Fibroblast of skin of back (primary cell): Measurements from ENCODE around the gene YDJC.
"Not testable (repeated sequence)": the region's sequence is repeated elsewhere in the genome, so short reads cannot be mapped to it uniquely, and the experiment has no call there.

ENCODE experiments used
- DNase-seq: peaks from one replicate; pipeline ENCODE4 v3.0.0-alpha.2; 2013

Gene YDJC

DNA sequence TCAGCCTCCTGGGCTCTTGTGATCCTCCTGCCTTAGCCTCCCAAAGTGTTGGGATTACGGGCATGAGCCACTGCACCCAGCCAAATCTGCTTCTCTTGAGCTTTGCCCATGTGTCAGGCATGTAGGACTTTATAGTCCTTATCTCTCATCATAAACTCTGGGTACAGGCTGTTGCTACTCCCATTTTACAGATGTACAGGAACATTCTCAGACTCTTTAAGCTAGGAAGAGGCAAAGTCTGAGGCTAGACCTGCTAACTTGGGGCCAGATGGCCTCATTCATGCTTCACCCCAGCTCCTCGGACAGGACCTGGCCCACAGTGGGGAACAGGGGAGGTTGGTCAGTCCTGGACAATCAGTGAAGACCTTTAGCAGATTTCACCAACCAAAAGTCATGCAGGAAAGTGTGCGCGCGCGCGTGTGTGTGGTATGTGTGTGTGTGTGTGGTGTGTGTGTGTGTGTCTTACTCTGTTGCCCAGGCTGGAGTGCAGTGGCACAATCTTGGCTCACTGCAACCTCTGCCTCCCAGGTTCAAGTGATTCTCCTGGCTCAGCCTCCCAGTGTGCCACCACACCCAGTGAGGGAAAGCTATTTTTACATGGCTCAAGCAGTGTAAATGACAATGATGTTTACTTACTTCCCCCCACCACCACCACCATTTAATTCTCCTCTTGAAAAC is 23.8 kb downstream of the YDJC start:
- DNase-seq = no peak

DNA sequence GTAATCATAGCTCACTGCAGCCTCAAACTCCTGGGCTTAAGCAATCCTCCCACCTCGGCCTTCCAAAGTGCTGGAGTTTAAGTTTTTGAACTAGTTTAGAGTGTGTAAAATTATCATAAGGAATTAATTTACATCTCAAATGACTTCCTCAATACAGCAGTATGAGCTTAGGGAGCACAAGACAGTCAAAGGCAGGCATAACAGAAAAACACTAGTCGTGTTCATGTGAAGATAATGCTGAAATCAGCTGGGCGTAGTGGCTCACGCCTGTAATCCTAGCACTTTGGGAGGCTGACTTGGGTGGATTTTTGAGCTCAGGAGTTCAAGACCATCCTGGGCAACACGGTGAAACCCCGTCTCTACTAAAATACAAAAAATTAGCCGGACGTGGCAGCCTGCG is 25.8 kb downstream of the YDJC start:
- no peak for DNase-seq

DNA sequence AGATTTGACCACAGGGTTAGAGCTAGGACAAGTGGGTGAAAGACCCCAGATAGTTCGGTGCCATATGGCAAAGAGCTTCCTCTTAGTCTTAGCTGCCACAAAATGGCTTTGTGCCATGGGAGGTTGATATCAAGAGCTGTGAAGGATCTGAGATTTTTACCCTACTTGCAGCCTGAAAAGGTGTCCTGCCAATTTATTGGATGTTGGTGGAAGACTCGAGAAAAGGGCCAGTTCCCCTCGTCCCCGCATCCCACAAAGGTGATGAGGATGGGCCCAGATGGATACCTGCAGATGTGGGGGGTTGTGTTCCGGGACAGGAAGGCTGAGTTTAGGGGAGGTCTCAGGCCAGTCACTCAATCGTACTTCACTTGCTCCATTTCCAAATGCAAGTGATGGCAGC is 27.2 kb downstream of the YDJC start:
- DNase-seq = no peak

DNA sequence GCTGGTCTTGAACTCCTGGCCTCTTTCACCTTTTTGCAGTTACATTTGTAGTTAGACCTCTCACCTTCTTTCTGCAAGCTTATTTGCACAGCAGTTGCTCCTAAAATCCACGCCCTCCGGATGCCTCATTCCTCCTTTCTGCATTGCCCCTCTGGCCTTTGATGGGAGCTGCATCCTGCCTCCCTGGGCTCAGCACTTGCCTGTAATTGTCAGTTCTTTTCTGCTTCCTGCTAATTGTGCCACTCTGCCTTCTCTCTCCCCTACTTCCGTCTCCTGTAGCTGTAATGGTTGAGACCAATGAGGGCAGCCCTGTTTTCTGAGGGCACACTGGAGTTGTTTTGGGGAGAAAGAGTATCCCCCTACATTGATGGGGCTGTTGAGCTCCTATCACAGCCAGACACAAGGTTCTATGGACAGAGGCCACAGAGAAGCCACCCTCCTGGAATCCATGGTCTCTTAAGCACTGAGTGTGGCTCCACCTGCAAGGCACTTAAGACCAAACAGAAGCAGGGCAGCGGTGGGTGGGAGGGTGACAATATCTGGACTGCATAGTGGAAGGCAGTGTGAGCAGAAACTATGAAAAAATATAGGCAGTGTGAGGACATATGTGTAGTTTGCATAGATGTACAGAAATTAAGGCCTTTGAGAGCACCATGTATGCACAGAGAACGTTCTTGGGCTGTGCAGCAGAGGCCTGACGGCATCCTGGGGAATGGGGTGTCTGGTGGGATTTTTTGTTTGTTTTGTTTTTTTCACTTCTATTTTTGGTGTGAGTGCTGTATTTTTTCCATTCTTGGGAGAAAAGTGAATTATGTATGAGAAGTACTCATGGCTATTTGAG is 30.5 kb downstream of the YDJC start:
- DNase-seq = no peak

DNA sequence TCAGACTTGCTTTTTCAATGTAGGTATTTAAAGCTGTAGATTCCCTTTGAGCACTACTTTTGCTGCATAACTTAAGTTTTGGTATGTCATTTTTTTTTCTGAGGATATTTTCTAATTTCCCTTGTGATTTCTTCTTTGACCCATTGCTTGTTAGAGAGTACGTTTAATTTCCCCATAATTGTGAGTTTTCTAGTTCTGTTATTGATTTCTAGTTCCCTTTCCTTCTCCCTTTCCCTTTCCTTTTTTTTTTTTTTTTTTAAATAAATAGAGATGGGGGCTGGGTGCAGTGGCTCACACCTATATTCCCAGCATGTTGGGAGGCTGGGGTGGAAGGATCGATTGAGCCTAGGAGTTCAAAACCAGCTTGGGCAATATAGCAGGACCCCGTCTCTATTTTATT is 31.5 kb downstream of the YDJC start:
- DNase-seq = no peak

DNA sequence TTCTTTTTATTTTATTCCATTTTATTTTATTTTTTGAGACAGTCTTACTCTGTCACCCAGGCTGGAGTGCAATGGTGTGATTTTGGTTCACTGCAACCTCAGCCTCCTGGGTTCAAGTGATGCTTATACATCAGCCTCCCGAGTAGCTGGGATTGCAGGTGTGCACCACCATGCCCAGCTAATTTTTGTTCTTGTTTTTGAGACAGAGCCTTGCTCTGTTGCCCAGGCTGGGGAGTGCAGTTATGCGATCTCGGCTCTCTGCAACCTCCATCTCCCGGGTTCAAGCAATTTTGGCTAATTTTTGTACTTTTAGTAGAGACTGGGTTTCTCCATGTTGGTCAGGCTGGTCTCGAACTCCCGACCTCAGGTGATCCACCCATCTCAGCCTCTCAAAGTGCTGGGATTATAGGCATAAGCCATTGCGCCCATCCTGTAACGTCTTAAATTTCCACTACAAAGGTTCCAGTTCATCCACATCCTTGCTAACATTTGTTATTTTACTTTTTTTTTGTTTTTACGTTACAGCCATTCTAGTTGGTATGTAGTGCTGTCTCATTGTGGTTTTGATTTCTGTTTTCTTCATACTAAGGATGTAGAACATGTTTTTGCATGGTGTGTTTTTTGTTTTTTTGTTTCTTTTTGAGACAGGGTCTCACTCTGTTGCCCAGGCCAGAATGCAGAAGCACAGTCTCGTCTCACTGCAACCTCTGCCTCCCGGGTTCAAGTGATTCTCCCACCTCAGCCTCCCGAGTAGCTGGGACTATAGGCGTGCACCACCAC is 33.3 kb downstream of the YDJC start:
- DNase-seq = not testable (repeated sequence)

DNA sequence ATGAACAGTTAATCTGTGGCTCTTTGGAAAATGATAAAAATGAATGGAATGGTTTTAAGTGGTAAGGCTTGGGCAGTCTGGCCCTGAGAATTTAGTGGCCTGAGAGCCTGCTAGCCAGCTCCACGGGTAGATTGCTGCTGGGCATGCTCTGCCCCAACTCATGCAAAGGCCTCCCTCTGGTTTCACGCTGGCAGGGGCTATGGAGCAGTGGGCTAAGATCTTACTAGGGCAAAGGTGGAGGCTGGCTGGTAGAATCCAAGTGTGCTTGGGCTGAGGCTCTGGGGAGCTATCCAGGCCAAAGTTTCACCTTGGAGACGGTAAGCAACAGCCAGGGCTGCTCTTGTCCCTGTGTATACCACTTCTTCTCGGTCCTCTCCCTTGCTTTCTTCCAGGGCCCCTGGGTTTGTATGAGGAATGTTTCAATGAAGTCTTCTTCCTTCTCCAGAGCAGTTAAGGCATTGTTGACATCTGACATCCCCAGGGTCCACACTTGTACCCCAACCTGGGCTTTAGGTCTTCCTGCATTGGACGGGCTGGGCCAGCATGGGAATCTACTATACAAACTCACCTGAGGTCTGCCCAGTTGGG is 34.9 kb downstream of the YDJC start:
- no peak for DNase-seq

DNA sequence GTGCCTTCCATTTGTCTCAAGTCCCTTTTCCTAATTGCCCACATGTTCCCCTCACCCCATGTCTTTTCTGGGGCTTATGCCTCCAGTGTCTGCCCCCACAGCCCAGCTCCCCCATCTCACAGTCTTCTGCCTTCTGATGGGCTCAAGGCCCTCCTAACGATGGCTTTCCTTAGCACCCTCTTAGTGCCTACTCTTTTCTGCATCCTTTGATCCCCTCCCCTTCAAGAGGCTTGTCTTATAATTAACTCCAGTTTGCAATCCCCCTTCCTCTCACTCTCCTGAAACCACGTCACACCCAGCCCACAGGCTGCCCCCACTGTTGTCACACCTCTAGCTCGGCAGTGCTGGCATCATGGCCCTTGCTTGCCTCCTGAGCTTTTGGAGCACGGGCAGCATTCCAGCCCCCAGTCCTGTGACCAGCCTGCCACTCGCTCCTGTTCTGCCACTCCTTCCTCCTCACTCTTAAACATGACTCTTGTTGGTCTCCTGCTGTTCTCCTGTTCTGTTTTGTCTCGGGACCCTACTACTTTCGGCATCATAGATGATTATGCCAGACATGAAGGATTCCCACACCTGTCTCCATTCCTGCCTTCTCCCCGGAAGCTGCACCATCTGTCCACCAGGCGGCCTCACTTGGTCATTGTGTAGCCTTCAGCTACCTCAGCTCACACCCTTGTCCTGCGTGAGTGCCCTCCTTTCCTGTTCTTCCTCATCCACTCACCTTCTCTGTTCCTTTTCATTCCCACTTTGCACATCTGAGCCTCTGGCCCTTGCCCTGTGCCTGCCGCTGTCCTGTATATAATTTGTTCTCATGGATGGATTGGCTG is 36.2 kb downstream of the YDJC start:
- no peak for DNase-seq

DNA sequence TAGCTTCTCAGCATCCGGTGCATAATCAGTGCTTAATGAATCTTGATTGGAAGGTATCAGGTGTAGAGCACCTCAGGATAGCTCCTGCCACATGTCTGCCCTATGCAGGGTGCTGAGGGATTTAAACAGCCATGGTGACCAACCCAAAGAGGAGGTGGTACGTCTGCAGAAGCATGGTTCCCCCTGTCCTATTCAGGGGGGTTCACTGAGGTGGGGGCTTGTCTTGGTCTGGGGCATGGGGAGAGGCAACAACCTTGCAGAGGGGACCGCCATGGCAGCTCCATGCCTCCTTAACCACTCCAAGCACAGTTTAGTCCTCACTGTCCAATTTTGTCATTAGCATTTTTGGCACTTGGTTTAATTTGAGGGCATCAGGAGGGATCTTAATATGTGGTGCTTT is 37.4 kb downstream of the YDJC start:
- DNase-seq = no peak

DNA sequence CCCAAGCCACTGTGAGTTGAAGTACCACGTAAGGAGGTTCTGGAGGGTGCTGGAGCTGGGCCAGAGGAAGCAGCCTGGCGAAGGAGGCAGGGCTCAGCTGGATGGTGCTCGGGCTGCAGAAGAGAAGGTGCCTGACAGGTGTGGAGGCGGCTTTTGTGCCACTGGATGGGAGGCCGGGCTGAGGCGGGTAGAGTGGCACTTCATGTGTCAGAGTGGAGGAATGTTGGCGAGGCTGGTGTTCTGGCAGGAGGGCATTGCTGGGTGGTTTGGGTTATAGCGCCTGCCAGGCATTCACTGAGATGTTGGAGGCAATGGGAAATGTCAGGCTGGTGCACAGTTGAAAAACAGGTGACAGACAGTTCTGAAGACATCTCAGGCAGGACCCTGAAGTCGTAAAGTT is 38.1 kb downstream of the YDJC start:
- DNase-seq = no peak

DNA sequence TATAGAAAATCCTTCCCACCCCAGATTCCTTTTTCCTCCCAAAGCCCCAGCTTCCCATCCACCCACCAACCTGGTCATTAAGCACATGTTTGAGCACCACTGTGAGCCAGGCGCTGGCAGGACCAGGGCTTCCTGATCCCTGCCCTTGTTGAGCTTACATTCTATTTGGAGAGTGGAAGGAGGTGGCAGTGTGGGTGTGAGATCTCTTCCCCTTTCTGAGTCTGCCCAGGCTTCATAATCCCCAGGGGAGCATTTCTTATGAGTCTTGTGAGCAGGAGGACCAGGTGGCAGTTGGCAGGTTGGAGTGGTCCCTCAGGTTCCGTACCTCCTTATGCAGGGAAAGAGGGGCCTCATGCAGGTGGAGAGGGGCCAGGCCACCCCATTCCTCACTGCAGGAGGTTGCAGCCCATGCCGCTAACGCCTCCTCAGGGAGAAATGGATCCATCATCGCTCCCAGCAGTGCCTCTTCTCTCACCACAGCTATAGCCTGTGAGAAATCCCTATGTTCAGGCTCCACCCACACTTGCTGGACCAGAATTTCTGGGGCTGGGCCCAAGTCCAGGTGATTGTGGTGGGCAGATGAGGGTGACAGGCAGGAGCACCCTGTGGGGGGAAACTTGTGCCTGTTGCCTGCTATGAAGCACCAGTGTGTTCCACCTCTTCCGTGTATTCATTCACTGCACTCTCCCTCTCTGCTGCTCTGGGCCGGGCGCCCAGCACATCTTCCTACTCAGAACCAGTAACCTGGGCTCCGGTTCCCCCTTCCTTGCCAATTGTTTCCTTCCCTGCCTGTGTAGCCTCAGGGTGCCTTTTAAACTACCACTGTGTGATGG is 38.8 kb downstream of the YDJC start:
- DNase-seq = no peak

DNA sequence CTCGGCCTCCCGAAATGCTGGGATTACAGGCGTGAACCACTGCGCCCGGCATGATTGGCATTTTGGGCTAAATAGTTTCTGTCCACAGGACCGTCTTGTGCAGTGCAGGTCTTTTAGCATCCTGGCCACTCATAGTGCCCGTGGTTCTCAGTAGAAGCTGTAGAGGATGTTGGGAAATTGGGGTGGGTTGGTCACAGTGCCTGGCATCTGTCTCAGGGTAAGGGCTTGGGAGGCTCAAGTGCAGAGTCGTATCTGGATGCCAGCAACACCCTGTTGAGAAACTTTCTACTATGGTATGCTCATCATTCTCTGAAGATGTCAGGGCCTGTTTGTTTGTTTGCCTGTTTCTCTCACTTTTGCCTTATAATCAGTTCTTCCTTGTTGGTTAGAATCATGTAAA is 40.4 kb downstream of the YDJC start:
- no peak for DNase-seq

DNA sequence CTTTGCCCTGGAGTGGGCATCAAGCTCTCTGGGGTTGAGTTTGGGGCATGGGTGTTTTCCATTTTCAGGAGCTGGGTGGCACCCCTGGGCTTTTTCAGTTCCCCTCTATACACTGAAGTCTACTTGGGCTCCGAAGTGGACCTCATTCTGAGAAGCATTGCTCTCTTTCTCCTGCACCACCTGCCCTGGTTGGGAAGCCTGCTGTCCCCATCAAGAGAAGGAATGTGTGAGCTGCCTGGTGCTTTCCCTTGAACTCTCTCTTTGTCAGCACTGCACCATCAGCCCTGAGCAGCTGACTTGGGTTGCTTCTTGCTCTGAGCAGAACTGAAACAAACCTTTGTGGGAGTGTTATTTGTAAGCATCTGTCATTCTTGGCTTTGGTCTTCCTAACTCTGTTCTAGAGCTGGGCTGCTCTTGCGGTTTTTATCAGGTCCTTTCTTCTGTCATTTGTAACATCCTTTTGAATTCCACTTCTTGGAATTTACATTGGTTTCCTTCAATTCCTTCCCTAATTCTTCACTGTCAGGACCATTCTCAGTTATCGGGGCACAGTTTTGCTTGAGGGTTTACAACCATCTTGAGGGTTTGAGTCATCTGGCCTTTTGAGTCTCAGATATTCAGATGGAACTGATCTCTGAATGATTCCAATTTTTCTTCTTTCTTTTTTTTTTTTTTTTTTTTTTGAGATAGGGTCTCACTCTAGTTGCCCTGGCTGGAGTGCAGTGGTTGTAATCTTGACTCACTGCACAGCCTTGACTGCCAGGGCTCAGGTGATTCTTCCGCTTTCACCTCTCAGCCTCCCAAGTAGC is 41.8 kb downstream of the YDJC start:
- no peak for DNase-seq

DNA sequence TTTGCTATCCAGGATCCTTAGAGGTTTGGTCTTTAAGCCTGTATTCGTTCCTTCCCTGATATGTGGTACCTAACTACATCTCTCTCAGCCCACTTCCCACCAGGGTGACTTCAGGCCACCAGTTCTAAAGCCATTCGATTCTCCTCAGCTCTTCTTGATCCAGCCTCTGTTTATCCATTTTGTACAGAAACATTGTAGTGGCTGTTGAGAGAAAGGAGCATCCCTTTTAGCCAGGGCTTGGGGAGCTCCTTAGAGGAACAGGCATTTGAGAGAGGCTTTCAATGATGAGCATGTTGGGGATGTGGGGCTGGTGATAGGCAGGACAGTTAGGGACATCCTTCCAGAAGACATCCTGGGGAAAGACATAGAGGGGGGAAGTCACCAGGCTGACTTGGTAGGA is 44.4 kb downstream of the YDJC start:
- no peak for DNase-seq

DNA sequence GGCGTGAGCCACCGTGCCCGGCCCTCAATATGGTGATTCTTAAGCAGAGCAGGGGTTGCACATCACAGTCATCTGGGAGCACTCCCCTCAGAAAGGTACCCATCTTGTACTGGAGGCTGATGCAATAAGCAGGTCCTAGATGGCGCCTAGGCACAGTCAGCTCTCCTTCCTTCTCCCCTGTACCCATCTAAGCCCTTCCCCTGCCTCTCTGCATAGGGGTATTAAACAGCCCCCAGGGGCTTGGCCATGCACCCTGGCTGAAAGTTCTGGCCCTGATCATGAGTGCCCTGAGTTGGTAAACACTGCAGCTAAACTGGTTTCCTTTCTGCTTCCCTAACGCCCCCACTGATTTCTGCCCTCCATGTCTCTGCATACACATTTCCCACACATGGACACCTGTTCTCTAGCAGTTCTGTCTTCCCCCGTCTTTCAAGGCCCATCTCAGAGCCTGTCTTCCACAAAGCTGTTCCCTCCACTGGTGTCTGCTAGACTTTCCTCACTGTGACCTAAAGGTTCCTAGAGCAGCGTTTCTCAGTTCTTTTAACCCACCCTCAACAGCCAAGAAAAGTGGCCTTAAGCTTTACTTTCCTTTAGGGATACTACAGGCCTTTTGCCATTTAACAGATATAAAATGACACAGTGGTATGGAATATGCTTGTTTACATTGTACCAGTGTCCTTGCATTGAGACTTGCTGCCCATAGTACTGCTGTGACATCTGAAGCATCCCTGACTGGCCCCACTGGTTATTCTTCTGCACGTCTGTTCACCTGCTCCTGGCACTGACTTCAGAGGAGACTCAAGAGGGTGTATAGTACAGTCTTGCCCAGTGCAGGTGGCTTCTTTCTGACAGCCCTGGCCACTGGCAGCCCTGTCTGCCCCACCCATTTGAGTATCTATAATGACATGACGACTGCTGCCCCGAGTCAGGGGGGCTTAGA is 46.8 kb downstream of the YDJC start:
- no peak for DNase-seq

DNA sequence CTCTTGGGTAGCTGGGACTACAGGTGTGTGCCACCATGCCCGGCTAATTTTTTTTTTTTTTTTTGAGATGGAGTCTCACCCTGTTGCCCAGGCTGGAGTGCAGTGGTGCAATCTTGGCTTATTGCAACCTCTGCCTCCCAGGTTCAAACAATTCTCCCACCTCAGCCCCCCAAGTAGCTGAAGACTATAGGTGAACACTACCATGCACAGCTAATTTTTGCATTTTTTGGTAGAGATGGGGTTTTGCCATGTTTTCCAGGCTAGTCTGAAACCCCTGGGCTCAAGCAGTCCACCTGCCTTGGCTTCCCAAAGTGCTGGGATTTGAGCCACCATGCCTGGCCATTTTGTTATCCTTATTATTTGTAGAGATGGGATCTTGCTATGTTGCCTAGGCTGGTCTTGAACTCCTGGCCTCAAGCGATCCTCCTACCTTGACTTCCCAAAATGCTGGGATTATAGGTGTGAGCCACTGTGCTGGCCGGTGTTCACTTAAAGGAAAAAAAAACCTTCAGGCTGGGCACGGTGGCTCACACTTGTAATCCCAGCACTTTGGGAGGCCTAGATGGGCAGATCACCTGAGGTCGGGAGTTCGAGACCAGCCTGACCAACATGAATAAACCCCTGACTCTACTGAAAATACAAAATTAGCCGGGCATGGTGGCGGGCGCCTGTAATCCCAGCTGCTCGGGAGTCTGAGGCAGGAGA is 48.7 kb downstream of the YDJC start:
- not testable (repeated sequence) for DNase-seq

DNA sequence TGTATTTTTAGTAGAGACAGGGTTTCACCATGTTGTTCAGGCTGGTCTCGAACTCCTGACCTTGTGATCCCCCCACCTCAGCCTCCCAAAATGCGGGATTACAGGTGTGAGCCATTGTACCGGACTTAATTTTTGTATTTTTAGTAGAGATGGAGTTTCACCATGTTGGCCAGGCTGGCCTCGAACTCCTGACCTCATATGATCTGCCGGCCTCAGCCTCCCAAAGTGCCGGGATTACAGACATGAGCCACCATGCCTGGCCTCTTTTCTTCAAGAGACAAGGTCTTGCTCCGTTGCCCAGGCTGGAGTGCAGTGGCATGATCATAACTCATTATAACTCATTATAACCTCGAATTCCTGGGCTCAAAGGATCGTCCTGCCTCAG is 49.2 kb downstream of the YDJC start:
- DNase-seq = not testable (repeated sequence)

DNA sequence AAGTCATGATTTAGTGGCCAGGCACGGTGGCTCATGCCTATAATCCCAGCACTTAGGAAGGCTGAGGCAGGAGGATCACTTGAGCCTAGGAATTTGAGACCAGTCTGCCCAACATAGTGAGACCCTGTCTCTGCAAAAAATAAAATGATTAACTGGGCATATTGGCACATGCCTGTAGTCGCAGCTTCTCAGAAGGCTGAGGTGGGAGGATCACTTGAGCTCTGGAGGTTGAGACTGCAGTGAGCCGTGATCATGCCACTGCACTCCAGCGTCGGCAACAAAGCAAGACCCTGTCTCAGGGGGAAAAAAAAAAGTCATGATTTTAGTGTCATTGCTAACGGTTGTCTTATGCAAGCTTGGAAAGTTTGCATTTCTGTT is 50.4 kb downstream of the YDJC start:
- no peak for DNase-seq
